HG03135 (cell line): Measurements from ENCODE around the gene ZNF169.
"Not testable (repeated sequence)": the region's sequence is repeated elsewhere in the genome, so short reads cannot be mapped to it uniquely, and the experiment has no call there.

Source experiments
- ATAC-seq: cut with Tn5 transposase; IDR thresholded peaks from one replicate; pipeline ENCODE4 v1.9.1; 2021; ENCODE audit warnings: mild to moderate bottlenecking, moderate library complexity; ENCODE audit not compliant: unreplicated experiment

The ZNF169 gene

DNA sequence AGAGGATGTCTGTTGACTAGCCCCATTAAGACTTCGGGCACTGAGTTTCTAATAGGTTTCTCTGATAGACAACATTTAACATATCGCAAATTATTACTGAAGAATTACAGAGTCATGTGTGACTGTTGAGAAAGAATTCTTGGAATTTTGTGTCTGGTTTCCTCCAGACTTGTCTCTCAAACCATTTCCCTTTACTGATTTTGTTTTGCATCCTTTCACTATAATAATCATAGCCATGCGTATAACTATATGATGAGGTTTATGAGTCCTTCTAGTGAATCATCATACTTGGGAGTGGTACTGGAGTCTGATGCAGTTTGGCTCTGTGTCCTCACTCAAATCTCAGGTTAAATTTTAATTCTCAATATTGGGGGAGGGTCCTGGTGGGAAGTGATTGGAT, 27.0 kb downstream of the ZNF169 start:
- no peak for ATAC-seq

DNA sequence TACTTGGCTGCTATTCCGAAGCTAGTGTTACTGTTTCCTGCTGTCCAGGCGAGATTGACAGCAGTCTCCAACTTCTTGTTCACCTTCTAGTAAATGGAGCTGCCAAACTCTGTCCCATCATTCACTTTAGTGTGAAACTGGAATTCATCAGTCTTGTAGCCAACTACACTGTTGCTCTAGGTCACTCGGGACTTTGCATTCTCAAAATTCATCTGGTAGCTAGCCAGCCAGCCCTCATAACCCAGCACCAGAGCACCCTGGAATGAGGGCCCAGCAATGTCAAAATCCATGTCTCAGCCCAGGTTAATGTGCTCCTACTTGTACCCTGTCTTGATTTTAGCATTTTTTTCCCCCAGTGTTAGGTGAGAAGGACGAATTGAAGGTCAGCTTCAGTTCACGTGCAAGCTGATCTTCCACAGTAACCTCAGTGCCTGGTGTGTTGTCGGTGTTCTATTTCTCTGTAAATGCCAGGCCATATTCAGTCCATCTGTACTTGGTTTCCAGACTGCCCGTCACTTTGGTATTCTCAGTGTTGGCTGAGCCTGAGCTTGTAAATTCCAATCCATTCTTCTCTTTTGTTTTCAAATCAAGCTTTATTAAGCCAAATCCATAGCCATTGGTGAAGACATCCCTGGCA, 28.9 kb downstream of the ZNF169 start:
- no peak for ATAC-seq

DNA sequence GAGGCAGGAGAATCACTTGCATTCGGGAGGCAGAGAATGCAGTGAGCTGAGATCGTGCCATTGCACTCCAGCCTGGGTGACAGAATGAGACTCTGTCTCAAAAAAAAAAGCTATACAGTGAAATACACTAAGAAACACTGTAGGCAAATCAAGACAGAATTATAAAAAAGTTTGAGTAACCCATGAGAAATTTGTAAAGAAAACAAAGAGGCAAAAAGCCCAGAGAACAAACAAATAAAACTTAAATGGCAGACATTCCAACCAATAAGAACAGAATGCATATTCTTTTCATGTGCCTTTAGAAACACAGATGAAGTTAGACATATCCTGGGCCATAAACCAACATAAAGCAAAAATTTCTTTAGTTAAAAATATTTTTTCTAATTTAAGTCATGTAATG, 30.6 kb downstream of the ZNF169 start:
- ATAC-seq: no peak

DNA sequence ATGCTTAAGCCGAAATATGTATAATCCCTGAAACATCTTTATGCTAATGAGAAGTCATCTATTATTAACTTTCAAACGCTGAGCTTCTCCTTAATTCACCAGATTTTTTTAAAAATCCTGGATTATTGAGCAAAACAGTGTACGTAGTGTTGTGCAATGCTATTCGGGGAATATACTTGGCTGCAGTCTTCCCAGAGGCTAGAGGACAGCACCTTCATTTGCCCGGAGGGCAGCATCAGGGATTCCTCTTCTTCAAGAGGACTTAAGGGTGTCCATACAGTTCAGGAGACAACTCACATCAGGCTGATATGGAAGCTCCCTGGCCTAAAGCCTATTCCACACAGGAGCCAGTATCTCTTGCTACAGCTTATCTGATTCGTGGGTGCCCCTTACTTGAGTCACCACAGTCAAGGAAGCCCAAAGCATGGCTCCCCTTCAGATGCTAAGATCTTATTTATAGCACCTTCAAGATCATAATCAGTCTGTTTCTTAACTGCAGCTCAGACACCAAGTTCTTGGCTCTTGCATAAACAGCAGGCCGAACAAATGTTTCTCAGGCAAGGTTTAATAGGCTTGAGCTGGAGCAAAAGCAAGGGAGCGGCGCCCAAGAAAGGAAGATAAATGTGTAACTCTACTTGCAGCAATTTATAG, 40.0 kb downstream of the ZNF169 start:
- no peak for ATAC-seq

DNA sequence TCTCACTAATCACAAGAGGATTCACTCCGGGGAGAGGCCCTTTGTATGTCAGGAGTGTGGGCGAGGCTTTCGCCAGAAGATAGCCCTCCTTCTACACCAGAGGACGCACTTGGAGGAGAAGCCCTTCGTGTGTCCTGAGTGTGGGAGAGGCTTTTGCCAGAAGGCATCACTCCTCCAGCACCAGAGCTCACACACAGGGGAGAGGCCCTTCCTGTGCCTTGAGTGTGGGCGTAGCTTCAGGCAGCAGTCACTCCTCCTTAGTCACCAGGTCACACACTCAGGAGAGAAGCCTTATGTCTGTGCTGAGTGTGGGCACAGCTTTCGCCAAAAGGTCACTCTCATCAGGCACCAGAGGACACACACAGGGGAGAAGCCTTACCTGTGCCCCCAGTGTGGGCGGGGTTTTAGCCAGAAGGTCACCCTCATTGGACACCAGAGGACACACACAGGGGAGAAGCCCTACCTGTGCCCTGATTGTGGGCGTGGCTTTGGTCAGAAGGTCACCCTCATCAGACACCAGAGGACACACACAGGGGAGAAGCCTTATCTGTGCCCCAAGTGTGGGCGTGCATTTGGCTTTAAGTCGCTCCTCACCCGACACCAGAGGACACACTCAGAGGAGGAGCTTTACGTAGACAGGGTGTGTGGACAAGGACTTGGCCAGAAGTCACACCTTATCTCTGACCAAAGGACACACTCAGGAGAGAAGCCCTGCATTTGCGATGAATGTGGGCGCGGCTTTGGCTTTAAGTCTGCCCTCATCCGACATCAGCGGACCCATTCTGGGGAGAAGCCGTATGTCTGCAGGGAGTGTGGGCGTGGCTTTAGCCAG, 41.6 kb downstream of the ZNF169 start:
- ATAC-seq: no peak

- ATAC-seq: no peak
These were observed 42.5 kb downstream of the ZNF169 start for GRCh38 chr9:94301583-94301982.

- ATAC-seq: no peak
These were observed 43.3 kb downstream of the ZNF169 start for GRCh38 chr9:94302426-94302825.

- ATAC-seq: no peak
These were observed 44.2 kb downstream of the ZNF169 start for GRCh38 chr9:94303321-94303720.

DNA sequence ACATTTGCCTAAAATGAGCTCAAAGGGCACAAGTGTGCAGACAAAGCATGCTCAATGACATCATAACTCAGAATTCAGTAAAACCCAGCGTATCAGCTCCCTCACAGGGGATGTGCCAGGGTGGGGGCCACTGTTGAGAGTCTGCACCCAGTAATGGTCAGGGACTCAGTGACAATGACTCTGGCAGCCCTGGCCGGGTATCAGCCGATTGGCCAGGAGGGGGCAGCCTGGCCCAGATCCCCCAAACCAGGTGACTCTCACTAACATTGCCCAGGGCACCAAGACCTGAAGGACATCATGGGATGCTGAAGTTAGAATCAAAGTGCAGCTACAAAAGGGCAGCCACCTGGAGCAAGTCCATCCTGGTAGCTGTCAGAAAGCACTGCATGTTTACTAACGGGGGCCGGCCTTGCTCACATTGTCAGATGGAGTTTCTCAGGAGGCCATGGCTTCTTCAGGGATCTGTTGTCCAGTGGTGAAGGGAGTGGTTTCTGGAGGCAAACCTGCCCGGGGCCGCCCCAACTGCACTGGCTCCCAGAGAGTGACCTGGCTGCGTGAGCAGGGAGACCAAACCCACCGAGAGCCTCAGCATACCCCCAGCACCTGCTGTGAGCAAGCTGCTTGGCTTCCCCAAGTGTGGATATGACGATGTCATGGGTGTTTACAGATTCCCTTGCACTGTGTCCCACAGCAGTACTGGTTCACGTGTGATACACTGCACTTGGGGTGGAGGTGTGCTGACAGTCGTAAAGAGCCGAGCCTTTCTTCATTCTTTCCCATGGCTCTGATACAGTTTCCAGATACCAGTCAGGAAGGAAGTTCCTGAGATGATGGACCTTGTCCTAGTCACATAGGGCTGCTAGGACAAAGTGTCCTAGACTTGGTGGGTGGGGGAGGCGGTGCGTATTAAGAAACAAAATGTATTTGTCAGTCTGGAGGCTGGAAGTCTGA, 56.2 kb downstream of the ZNF169 start:
- not testable (repeated sequence) for ATAC-seq

GRCh38 chr9:94316236-94316635, 57.1 kb downstream of the ZNF169 start:
- ATAC-seq: not testable (repeated sequence)

DNA sequence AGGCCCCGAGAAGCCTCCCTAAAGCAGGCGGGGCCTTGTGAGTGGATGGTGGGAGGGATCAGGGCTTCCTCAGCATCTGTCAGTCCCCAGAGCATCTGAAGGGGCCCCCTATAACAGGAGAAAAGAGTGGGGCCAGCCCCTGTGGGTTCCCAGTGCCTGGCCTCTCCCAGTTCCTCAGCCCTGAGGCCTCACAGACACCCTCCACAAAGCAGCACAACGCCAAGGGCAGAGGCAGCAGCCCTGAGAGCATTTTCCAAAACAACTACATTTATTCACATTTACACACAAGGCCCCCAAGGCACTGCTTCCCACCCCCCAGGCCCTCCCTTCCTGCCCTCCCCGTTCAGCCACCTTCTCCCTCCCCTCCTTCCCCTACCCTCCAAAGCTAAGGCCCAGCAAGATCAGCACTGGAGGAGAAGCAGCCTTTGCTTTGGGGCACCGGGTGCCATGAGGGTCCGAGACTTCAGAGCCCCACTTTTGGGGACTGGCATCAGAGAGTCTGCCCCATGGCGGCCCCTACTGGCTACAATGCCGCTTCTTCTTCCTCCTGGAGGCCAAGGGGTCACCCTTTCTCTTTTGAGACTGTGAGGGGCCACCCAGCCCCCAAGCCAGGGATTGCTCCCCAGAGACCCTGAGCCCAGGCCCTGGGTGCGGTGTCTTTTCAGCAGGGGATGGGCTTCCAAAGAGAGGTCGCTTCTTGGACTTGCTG, 59.0 kb downstream of the ZNF169 start:
- not testable (repeated sequence) for ATAC-seq

GRCh38 chr9:94322342-94322940, 63.3 kb downstream of the ZNF169 start:
- not testable (repeated sequence) for ATAC-seq

DNA sequence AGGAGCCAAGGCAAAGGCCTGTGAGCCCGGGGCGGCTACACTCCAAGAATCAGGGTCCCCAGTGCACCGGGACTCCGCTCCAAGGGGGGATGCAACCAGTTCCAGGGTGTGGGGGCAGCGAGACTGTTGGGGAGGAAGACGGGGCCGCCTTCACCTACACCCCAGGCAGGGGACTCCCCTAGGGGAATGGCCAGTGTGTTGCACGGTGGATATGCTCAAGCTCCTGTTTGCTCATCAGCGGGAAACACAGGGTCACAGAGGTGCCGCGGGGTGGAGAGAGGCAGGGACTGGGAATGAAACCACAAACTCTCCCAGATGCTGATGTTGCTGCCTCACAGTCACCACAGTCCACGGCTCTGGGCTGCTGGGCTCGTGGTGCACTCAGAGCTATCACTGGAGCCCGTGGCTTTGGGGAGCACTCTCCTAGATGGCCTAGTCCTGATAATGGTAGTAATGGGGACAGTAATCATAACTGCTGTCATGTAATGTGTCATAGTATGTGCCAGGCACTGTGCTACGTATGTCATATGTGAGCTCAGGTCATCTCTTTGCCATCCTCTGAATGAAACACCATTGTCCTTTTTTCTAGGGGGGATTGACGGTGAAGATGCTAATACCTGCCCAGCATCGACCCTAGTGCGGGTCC, 64.2 kb downstream of the ZNF169 start:
- ATAC-seq: not testable (repeated sequence)

- ATAC-seq: not testable (repeated sequence)
These were observed 66.5 kb downstream of the ZNF169 start for GRCh38 chr9:94325583-94325982.

DNA sequence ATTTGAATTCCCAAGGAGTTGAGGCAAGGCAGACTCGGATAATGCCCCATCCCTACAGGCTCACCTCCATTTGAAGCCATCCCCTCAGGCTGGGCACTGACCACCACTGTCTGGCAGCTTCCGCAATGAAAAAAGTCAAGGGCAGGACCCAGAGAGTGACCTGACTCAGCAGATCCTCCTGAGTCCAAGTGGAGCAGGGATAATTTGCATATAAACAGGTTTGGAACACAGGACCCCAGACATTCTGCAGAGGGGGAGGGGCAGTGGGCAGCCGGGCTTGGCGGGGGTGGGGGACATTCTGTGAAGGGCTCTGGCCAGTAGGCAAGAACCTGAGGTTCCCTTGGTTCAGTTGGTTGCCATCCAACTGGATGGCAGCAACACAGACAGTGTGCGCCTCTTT, 69.4 kb downstream of the ZNF169 start, which contains the start of gene NUTM2F:
NUTM2F (minus strand) TSS at position 101 of the 400 bp plus-strand sequence; CDS start at position 80, 21 bp downstream.
- ATAC-seq: not testable (repeated sequence)

DNA sequence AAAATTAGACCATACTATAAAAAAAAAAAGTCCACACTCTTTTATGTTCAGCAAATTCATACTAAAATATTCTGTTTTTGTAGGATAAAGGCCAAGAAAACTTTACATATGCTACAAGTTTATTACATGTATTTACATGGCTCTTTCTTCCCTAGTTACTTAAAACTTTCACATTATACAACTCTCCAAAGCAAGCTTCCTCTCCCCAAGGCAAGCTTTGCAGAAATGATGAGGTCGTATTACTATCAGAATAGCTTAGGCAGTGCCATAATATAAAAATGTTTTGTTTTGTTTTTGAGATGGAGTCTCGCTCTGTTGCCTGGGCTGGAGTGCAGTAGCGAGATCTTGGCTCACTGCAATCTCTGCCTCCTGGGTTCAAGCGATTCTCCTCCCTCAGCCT, 77.3 kb downstream of the ZNF169 start:
- not testable (repeated sequence) for ATAC-seq

- not testable (repeated sequence) for ATAC-seq
These were observed 79.6 kb downstream of the ZNF169 start for GRCh38 chr9:94338723-94339122.

DNA sequence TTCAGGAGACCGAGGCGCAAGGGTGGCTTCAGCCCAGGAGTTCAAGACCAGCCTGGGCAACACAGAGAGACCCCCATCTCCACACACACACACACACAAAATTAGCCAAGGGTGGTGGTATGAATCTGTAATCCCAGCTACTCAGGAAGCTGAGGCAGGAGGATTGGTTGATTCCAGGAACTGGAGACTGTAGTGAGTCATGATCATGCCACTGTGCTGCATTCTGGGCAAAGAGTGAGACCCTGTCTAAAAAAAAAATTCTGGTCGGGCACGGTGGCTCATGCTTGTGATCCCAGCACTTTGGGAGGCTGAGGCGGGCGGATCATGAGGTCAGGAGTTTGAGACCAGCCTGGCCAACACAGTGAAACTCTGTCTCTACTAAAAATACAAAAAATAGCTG, 80.6 kb downstream of the ZNF169 start:
- not testable (repeated sequence) for ATAC-seq

DNA sequence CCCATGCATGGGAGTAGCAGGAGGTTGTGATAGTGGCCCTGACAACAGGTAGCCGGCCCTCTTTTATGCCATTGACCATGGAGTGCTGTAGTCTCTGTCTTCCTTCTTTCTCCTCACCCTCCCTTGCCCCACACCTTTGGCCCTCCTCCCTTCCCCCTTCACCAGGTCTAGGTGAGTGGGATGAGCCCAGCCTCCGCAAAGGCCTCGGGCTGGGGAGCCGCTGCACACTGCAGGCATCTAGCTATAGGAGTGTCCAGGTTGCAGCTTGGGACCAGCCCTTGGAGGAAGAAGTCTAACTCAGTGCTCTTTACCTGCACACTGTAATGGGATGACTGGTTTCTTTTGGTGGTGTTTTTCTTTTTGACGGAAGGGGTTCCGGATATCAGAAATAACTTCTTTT, 81.7 kb downstream of the ZNF169 start:
- ATAC-seq: not testable (repeated sequence)
